ENCODE results near the gene HES6.
"Not testable (repeated sequence)": the region's sequence is repeated elsewhere in the genome, so short reads cannot be mapped to it uniquely, and the experiment has no call there.

HES6 gene

GRCh38 chr2:238280083-238280825 is 40.4 kb upstream of the HES6 start:
- no peak overlapping the region for H3K4me3 ChIP-seq (ENCODE audit: low read depth, low read length)
- TF ChIP-seq CTCF (IDR thresholded peaks at IDR 0.05; ENCODE audit: borderline replicate concordance, insufficient read depth, low read depth, low read length), result no peak

- no peak for TF ChIP-seq CTCF (IDR thresholded peaks at IDR 0.05; ENCODE audit: borderline replicate concordance, insufficient read depth, low read depth, low read length)
- H3K4me3 ChIP-seq (ENCODE audit: low read depth, low read length), result no peak overlapping the region
Measured at GRCh38 chr2:238279324-238279682, 39.5 kb upstream of the HES6 start.

- no peak overlapping the region for H3K4me3 ChIP-seq (ENCODE audit: low read depth, low read length)
- TF ChIP-seq CTCF (IDR thresholded peaks at IDR 0.05; ENCODE audit: borderline replicate concordance, insufficient read depth, low read depth, low read length), result no peak
Measured at GRCh38 chr2:238278626-238279323, 38.9 kb upstream of the HES6 start.

GRCh38 chr2:238277695-238278094 is 37.9 kb upstream of the HES6 start:
- no peak for TF ChIP-seq CTCF (IDR thresholded peaks at IDR 0.05; ENCODE audit: borderline replicate concordance, insufficient read depth, low read depth, low read length)
- H3K4me3 ChIP-seq (ENCODE audit: low read depth, low read length), result no peak overlapping the region

- H3K4me3 ChIP-seq (ENCODE audit: low read depth, low read length), result no peak overlapping the region
- no peak for TF ChIP-seq CTCF (IDR thresholded peaks at IDR 0.05; ENCODE audit: borderline replicate concordance, insufficient read depth, low read depth, low read length)
Measured at GRCh38 chr2:238274152-238274865, 34.5 kb upstream of the HES6 start.

- H3K4me3 ChIP-seq (ENCODE audit: low read depth, low read length), result not testable (repeated sequence)
Measured at GRCh38 chr2:238273433-238273832, 33.6 kb upstream of the HES6 start.

- TF ChIP-seq CTCF (IDR thresholded peaks at IDR 0.05; ENCODE audit: borderline replicate concordance, insufficient read depth, low read depth, low read length), result no peak
- no peak overlapping the region for H3K4me3 ChIP-seq (ENCODE audit: low read depth, low read length)
Measured at GRCh38 chr2:238272156-238272555, 32.3 kb upstream of the HES6 start.

- not testable (repeated sequence) for H3K4me3 ChIP-seq (ENCODE audit: low read depth, low read length)
Measured at GRCh38 chr2:238271686-238272085, 31.8 kb upstream of the HES6 start.

All from GM12875 (cell line).